ENCODE data around the gene C9orf85. TPM values are rescaled to one million over a fixed set of nuclear protein-coding genes. Genes with fewer than 3 reads are reported as not detected.

Gene C9orf85
- polyA plus RNA-seq, 1 experiment, result 16.1 TPM

Small RNAs within 50 kb of the gene (small RNA-seq; reads per million reads assigned to genes)
- gene HSPB1P1 (ENCODE audit: insufficient read length, low read depth, low replicate concordance), result not detected
- gene RF00019 (ENCODE audit: insufficient read length, low read depth, low replicate concordance), result not detected

Other genes with a start within 250 kb of the C9orf85 start
- 117 and 120 TPM in 2 replicates for gene CEMIP2, start 143.1 kb upstream of the C9orf85 start, polyA plus RNA-seq (2011; rRNA removed)
- 9.0 and 14.2 TPM in 2 replicates for gene ABHD17B, start 446 bp upstream of the C9orf85 start, polyA plus RNA-seq (2011; rRNA removed)
- not detected in 2 replicates for gene C9orf57, start 149.0 kb downstream of the C9orf85 start, polyA plus RNA-seq (2011; rRNA removed)
- gene GDA, start 237.8 kb downstream of the C9orf85 start, polyA plus RNA-seq (2011; rRNA removed), result not detected in 2 replicates

All from BJ (cell line).